VCaP (cell line): Measurements from ENCODE around the gene ZNF350.

ENCODE experiments used
- H3K27ac ChIP-seq: fragments of 450-650 bp; 2 replicates; pipeline ENCODE4 v1.5.1; 2017
- CTCF ChIP-seq: fragments of 450-650 bp; conservative IDR thresholded peaks from 2 replicates; pipeline ENCODE4 v1.5.1; 2017; ENCODE audit warnings: mild to moderate bottlenecking, moderate library complexity

The ZNF350 gene

GRCh38 chr19:51980116-51980736, 6.4 kb downstream of the ZNF350 start:
- no peak for TF ChIP-seq CTCF

GRCh38 chr19:51978882-51979281, 7.8 kb downstream of the ZNF350 start:
- H3K27ac ChIP-seq: peak overlapping the region; percentile 99
- no peak for TF ChIP-seq CTCF

More at GRCh38 chr19:51980116-51980736, 6.4 kb downstream of the ZNF350 start:
- H3K27ac ChIP-seq: peak overlapping the region; percentile 99

- TF ChIP-seq CTCF: no peak; the same call in 1 of the 2 replicates
- peak overlapping the region; percentile 99 for H3K27ac ChIP-seq
These were observed 9.3 kb downstream of the ZNF350 start for GRCh38 chr19:51977346-51977745.

GRCh38 chr19:51976852-51977251, 9.8 kb downstream of the ZNF350 start:
- peak overlapping the region; percentile 99 for H3K27ac ChIP-seq
- peak; percentile 70 for TF ChIP-seq CTCF

- peak overlapping the region; percentile 99 for H3K27ac ChIP-seq
These were observed 10.9 kb downstream of the ZNF350 start for GRCh38 chr19:51975787-51976186.

GRCh38 chr19:51971624-51972023, 15.0 kb downstream of the ZNF350 start:
- TF ChIP-seq CTCF: no peak
- no peak overlapping the region for H3K27ac ChIP-seq

- no peak overlapping the region for H3K27ac ChIP-seq
- TF ChIP-seq CTCF: no peak
These were observed 15.9 kb downstream of the ZNF350 start for GRCh38 chr19:51970718-51971117.

- TF ChIP-seq CTCF: no peak
These were observed 21.1 kb downstream of the ZNF350 start for GRCh38 chr19:51965583-51965982.

GRCh38 chr19:51960621-51961233, 25.9 kb downstream of the ZNF350 start:
- H3K27ac ChIP-seq: peak overlapping the region; percentile 100

More at GRCh38 chr19:51965583-51965982, 21.1 kb downstream of the ZNF350 start:
- H3K27ac ChIP-seq: peak overlapping the region; percentile 100
